T-helper 1 cell treated with Interleukin-12 subunit alpha and Interleukin-12 subunit beta and Interleukin-4 antibody, amounts not matched to agents 30 μg/mL and 1 μg/mL, for 36 hours (primary cell): ENCODE results near the gene GET3.

Experiments
- H3K27ac Mint-ChIP-seq: one replicate; pipeline ENCODE4 v1.8.0; 2021; ENCODE audit warnings: mild to moderate bottlenecking, mixed read lengths
- H3K27me3 Mint-ChIP-seq: one replicate; pipeline ENCODE4 v1.8.0; 2021; ENCODE audit warnings: low read depth, mixed read lengths
- H3K36me3 Mint-ChIP-seq: one replicate; pipeline ENCODE4 v1.8.0; 2021; ENCODE audit warnings: low read depth, mixed read lengths
- H3K4me1 Mint-ChIP-seq: one replicate; pipeline ENCODE4 v1.8.0; 2021; ENCODE audit warnings: low read depth, mixed read lengths
- H3K4me3 Mint-ChIP-seq: one replicate; pipeline ENCODE4 v1.8.0; 2021; ENCODE audit warnings: mild to moderate bottlenecking, moderate library complexity, mixed read lengths
- H3K9me3 Mint-ChIP-seq: one replicate; pipeline ENCODE4 v1.8.0; 2021; ENCODE audit warnings: mixed read lengths

Gene GET3

GRCh38 chr19:12752056-12752781, 14.9 kb downstream of the GET3 start:
- no peaks in the 10 kb centered on the region for H3K4me1 Mint-ChIP-seq
- H3K9me3 Mint-ChIP-seq, result peaks cover 11% of the 10 kb centered on the region
- peaks cover 13% of the 10 kb centered on the region for H3K36me3 Mint-ChIP-seq
- peaks cover 17% of the 10 kb centered on the region for H3K27me3 Mint-ChIP-seq
- H3K27ac Mint-ChIP-seq, result no peak overlapping the region
- no peak overlapping the region for H3K4me3 Mint-ChIP-seq

GRCh38 chr19:12754465-12755196, 17.3 kb downstream of the GET3 start:
- Mint-ChIP-seq H3K36me3 (no peaks in the 10 kb centered on the region), H3K27ac (no peak overlapping the region), H3K9me3 (no peaks in the 10 kb centered on the region), H3K27me3 (peaks cover 21% of the 10 kb centered on the region), H3K4me3 (no peak overlapping the region), H3K4me1 (peaks cover 5% of the 10 kb centered on the region)

GRCh38 chr19:12756150-12756883, 19.0 kb downstream of the GET3 start:
- Mint-ChIP-seq H3K4me1 (peaks cover 9% of the 10 kb centered on the region), H3K9me3 (no peaks in the 10 kb centered on the region), H3K27me3 (peaks cover 10% of the 10 kb centered on the region), H3K27ac (no peak overlapping the region), H3K4me3 (no peak overlapping the region), H3K36me3 (no peaks in the 10 kb centered on the region)

- Mint-ChIP-seq H3K27ac (no peak overlapping the region), H3K4me1 (peaks cover 9% of the 10 kb centered on the region), H3K4me3 (peak overlapping the region; percentile 46), H3K9me3 (no peaks in the 10 kb centered on the region), H3K27me3 (peaks cover 5% of the 10 kb centered on the region), H3K36me3 (no peaks in the 10 kb centered on the region)
These were observed 20.4 kb downstream of the GET3 start for GRCh38 chr19:12757544-12758274.

GRCh38 chr19:12759686-12760085, 22.4 kb downstream of the GET3 start:
- H3K4me3 Mint-ChIP-seq, result no peak overlapping the region
- H3K4me1 Mint-ChIP-seq, result peaks cover 9% of the 10 kb centered on the region
- H3K27me3 Mint-ChIP-seq, result peaks cover 5% of the 10 kb centered on the region
- no peaks in the 10 kb centered on the region for H3K36me3 Mint-ChIP-seq
- no peaks in the 10 kb centered on the region for H3K9me3 Mint-ChIP-seq
- H3K27ac Mint-ChIP-seq, result no peak overlapping the region

GRCh38 chr19:12763100-12763499, 25.8 kb downstream of the GET3 start:
- no peaks in the 10 kb centered on the region for H3K9me3 Mint-ChIP-seq
- H3K36me3 Mint-ChIP-seq, result no peaks in the 10 kb centered on the region
- H3K27me3 Mint-ChIP-seq, result peaks cover 5% of the 10 kb centered on the region
- peaks cover 11% of the 10 kb centered on the region for H3K4me1 Mint-ChIP-seq
- H3K4me3 Mint-ChIP-seq, result no peak overlapping the region
- no peak overlapping the region for H3K27ac Mint-ChIP-seq

GRCh38 chr19:12764698-12765097, 27.4 kb downstream of the GET3 start:
- no peaks in the 10 kb centered on the region for H3K27me3 Mint-ChIP-seq
- H3K4me3 Mint-ChIP-seq, result no peak overlapping the region
- H3K36me3 Mint-ChIP-seq, result no peaks in the 10 kb centered on the region
- no peaks in the 10 kb centered on the region for H3K9me3 Mint-ChIP-seq
- peaks cover 7% of the 10 kb centered on the region for H3K4me1 Mint-ChIP-seq
- H3K27ac Mint-ChIP-seq, result no peak overlapping the region

GRCh38 chr19:12766051-12766521, 28.8 kb downstream of the GET3 start:
- Mint-ChIP-seq H3K4me3 (peak overlapping the region; percentile 5), H3K27me3 (no peaks in the 10 kb centered on the region), H3K4me1 (peaks cover 3% of the 10 kb centered on the region), H3K27ac (no peak overlapping the region), H3K36me3 (no peaks in the 10 kb centered on the region), H3K9me3 (no peaks in the 10 kb centered on the region)

- no peaks in the 10 kb centered on the region for H3K9me3 Mint-ChIP-seq
- no peaks in the 10 kb centered on the region for H3K36me3 Mint-ChIP-seq
- H3K27ac Mint-ChIP-seq, result no peak overlapping the region
- peaks cover 3% of the 10 kb centered on the region for H3K4me1 Mint-ChIP-seq
- no peak overlapping the region for H3K4me3 Mint-ChIP-seq
- H3K27me3 Mint-ChIP-seq, result no peaks in the 10 kb centered on the region
These were observed 29.9 kb downstream of the GET3 start for GRCh38 chr19:12767150-12767549.

GRCh38 chr19:12767666-12768065, 30.4 kb downstream of the GET3 start:
- Mint-ChIP-seq H3K4me1 (peaks cover 3% of the 10 kb centered on the region), H3K27me3 (no peaks in the 10 kb centered on the region), H3K9me3 (no peaks in the 10 kb centered on the region), H3K27ac (no peak overlapping the region), H3K4me3 (no peak overlapping the region), H3K36me3 (no peaks in the 10 kb centered on the region)

GRCh38 chr19:12769689-12770088, 32.4 kb downstream of the GET3 start:
- no peak overlapping the region for H3K27ac Mint-ChIP-seq
- no peak overlapping the region for H3K4me3 Mint-ChIP-seq
- peaks cover 5% of the 10 kb centered on the region for H3K4me1 Mint-ChIP-seq
- no peaks in the 10 kb centered on the region for H3K36me3 Mint-ChIP-seq
- H3K27me3 Mint-ChIP-seq, result no peaks in the 10 kb centered on the region
- H3K9me3 Mint-ChIP-seq, result no peaks in the 10 kb centered on the region

GRCh38 chr19:12770922-12771321, 33.6 kb downstream of the GET3 start:
- no peak overlapping the region for H3K4me3 Mint-ChIP-seq
- no peaks in the 10 kb centered on the region for H3K27me3 Mint-ChIP-seq
- H3K9me3 Mint-ChIP-seq, result no peaks in the 10 kb centered on the region
- H3K4me1 Mint-ChIP-seq, result peaks cover 5% of the 10 kb centered on the region
- no peaks in the 10 kb centered on the region for H3K36me3 Mint-ChIP-seq
- no peak overlapping the region for H3K27ac Mint-ChIP-seq

- Mint-ChIP-seq H3K9me3 (no peaks in the 10 kb centered on the region), H3K27me3 (no peaks in the 10 kb centered on the region), H3K27ac (no peak overlapping the region), H3K4me3 (no peak overlapping the region), H3K36me3 (no peaks in the 10 kb centered on the region), H3K4me1 (peaks cover 5% of the 10 kb centered on the region)
These were observed 35.0 kb downstream of the GET3 start for GRCh38 chr19:12772323-12772722.

GRCh38 chr19:12773571-12773970, 36.3 kb downstream of the GET3 start:
- peaks cover 11% of the 10 kb centered on the region for H3K4me1 Mint-ChIP-seq
- no peaks in the 10 kb centered on the region for H3K36me3 Mint-ChIP-seq
- no peak overlapping the region for H3K27ac Mint-ChIP-seq
- no peaks in the 10 kb centered on the region for H3K9me3 Mint-ChIP-seq
- no peak overlapping the region for H3K4me3 Mint-ChIP-seq
- H3K27me3 Mint-ChIP-seq, result no peaks in the 10 kb centered on the region
